HCT116 (cell line): ENCODE results near the gene NUP153. TPM values are rescaled to one million over a fixed set of nuclear protein-coding genes. Genes with fewer than 3 reads are reported as not detected.
"Not testable (repeated sequence)": the region's sequence is repeated elsewhere in the genome, so short reads cannot be mapped to it uniquely, and the experiment has no call there.

Experiments
- ATAC-seq: fragments of 200-7000 bp; cut with Tn5 transposase; 2 replicates; pipeline ENCODE4 v1.9.1; 2020; ENCODE audit warnings: mild to moderate bottlenecking, moderate library complexity
- BruUV-seq: library from RNA; stranded (reverse); fragments of 400-500 nt; replicated peaks from 2 replicates; lab custom pipeline; 2021; lab: Mats Ljungman, UMichigan
- CTCF ChIA-PET: fragments of 300-600 bp; sonication (Branson Sonifier 250); formaldehyde crosslinking; loops from one replicate; lab custom pipeline; 2021; ENCODE audit warnings: antibody characterized with exemption; lab: Charles Lee
- POLR2A ChIA-PET: fragments of 300-600, 350-600 bp; sonication (Branson Sonifier 250); formaldehyde crosslinking; loops from one replicate; lab custom pipeline; 2021; ENCODE audit warnings: antibody characterized with exemption; lab: Charles Lee
- RAD21 ChIA-PET, 2 experiments: fragments of 300-600 bp; sonication (Branson Sonifier 250); formaldehyde crosslinking; loops; one replicate each; lab custom pipeline; 2023; ENCODE audit warnings: low total read pairs in 2 of 2; ENCODE audit not compliant: uncharacterized antibody in 2 of 2, unreplicated experiment in 2 of 2, low non-redundant PET in 1 of 2; lab: Charles Lee
- DNase-seq: peaks from one replicate; pipeline ENCODE4 v3.0.0-alpha.2; 2010; ENCODE audit warnings: low read depth, low spot score
- H2AFZ ChIP-seq: fragments of 200-600 bp; shearing (Covaris generic), sonication (generic); 2 replicates; pipeline ENCODE4 v1.6.1; 2017; ENCODE audit warnings: low read depth, mixed run types, mixed read lengths, antibody characterized with exemption, low read length; ENCODE audit not compliant: poor library complexity, severe bottlenecking
- H3K27ac ChIP-seq: 2 replicates; pipeline ENCODE4 v1.5.1; 2012; ENCODE audit warnings: low read depth, low read length
- H3K27me3 ChIP-seq: fragments of 200-600 bp; sonication (generic); 2 replicates; pipeline ENCODE4 v1.6.1; 2016; ENCODE audit warnings: mixed run types, low read length, mixed read lengths; ENCODE audit not compliant: insufficient read depth
- H3K36me3 ChIP-seq, 2 experiments: fragments of 200-500 bp in 1 of 2; fragments of 200-600 bp in 1 of 2; sonication (Bioruptor generic) in 1 of 2; sonication (generic) in 1 of 2; 2 replicates each; pipeline versions ENCODE4 v1.5.1 to v1.6.1; 2014 to 2016; ENCODE audit warnings: low read length in 2 of 2, inconsistent platforms in 1 of 2, mixed read lengths in 1 of 2, mixed run types in 1 of 2; ENCODE audit not compliant: insufficient read depth in 2 of 2, control insufficient read depth in 1 of 2
- H3K4me1 ChIP-seq, 2 experiments: fragments of 200-600 bp in 1 of 2; sonication (generic) in 1 of 2; 2 replicates each; pipeline versions ENCODE4 v1.5.1 to v1.6.1; 2012 to 2017; ENCODE audit warnings: low read length in 2 of 2, inconsistent platforms in 1 of 2, mild to moderate bottlenecking in 1 of 2, mixed read lengths in 1 of 2, mixed run types in 1 of 2, moderate library complexity in 1 of 2; ENCODE audit not compliant: insufficient read depth in 2 of 2, control insufficient read depth in 1 of 2
- H3K4me2 ChIP-seq: fragments of 200-600 bp; sonication (generic); 2 replicates; pipeline ENCODE4 v1.6.1; 2017; ENCODE audit warnings: mixed run types, low read length, mixed read lengths
- H3K4me3 ChIP-seq, 2 experiments: fragments of 200-600 bp in 1 of 2; sonication (generic) in 1 of 2; replicated peaks in 1 of 2; 2 replicates each; pipeline ENCODE4 v1.5.1; 2011 to 2016; ENCODE audit warnings: low read length in 2 of 2, control low read depth in 1 of 2, low read depth in 1 of 2, mild to moderate bottlenecking in 1 of 2, mixed read lengths in 1 of 2, mixed run types in 1 of 2
- H3K79me2 ChIP-seq: fragments of 200-600 bp; sonication (generic); 2 replicates; pipeline ENCODE4 v1.6.1; 2017; ENCODE audit warnings: mild to moderate bottlenecking, mixed run types, low read length, moderate library complexity, mixed read lengths; ENCODE audit not compliant: insufficient read depth
- H3K9ac ChIP-seq: fragments of 200-600 bp; sonication (generic); 2 replicates; pipeline ENCODE4 v1.6.1; 2016; ENCODE audit warnings: low read length, mixed read lengths
- H3K9me2 ChIP-seq: fragments of 200-600 bp; sonication (generic), shearing (Covaris generic); 2 replicates; pipeline ENCODE4 v1.6.1; 2017; ENCODE audit warnings: mixed run types, mild to moderate bottlenecking, moderate library complexity; ENCODE audit not compliant: insufficient read depth
- H3K9me3 ChIP-seq, 2 experiments: fragments of 200-500 bp in 1 of 2; fragments of 200-600 bp in 1 of 2; sonication (Bioruptor generic) in 1 of 2; sonication (generic) in 1 of 2; 2 replicates each; pipeline ENCODE4 v1.6.1; 2014 to 2017; ENCODE audit warnings: low read length in 2 of 2, mixed read lengths in 2 of 2, inconsistent platforms in 1 of 2, low read depth in 1 of 2, mild to moderate bottlenecking in 1 of 2, mixed run types in 1 of 2, moderate library complexity in 1 of 2; ENCODE audit not compliant: control insufficient read depth in 1 of 2, insufficient read depth in 1 of 2
- H4K20me1 ChIP-seq: fragments of 200-600 bp; sonication (generic), shearing (Covaris generic); 2 replicates; pipeline ENCODE4 v1.6.1; 2017; ENCODE audit warnings: mixed run types, mild to moderate bottlenecking, moderate library complexity; ENCODE audit not compliant: insufficient read depth
- CBX3 ChIP-seq: IDR thresholded peaks from 2 replicates; pipeline ENCODE4 v1.6.1; 2012; ENCODE audit warnings: low read depth
- CTCF ChIP-seq, 3 experiments: fragments of 200-600 bp in 1 of 3; sonication (generic) in 1 of 3; IDR thresholded peaks in 2 of 3; conservative IDR thresholded peaks in 1 of 3; 2 replicates each; pipeline ENCODE4 v1.5.1; 2012 to 2017; ENCODE audit warnings: low read depth in 2 of 3, low read length in 2 of 3, antibody characterized with exemption in 1 of 3, borderline replicate concordance in 1 of 3, control low read depth in 1 of 3, mild to moderate bottlenecking in 1 of 3, mixed read lengths in 1 of 3, mixed run types in 1 of 3, moderate library complexity in 1 of 3; ENCODE audit not compliant: insufficient read depth in 1 of 3
- EGR1 ChIP-seq: IDR thresholded peaks from 2 replicates; pipeline ENCODE4 v1.6.1; 2012; ENCODE audit warnings: low read depth
- ELF1 ChIP-seq: IDR thresholded peaks from 2 replicates; pipeline ENCODE4 v1.6.1; 2012; ENCODE audit warnings: low read depth, borderline replicate concordance
- EZH2 ChIP-seq: fragments of 200-600 bp; sonication (generic); IDR thresholded peaks from 2 replicates; pipeline ENCODE4 v1.6.1; 2017; ENCODE audit warnings: antibody characterized with exemption, mixed run types
- RAD21 ChIP-seq: IDR thresholded peaks from 2 replicates; pipeline ENCODE4 v1.6.1; 2012; ENCODE audit warnings: low read depth, mild to moderate bottlenecking
- SP1 ChIP-seq: IDR thresholded peaks from 2 replicates; pipeline ENCODE4 v1.6.1; 2012; ENCODE audit warnings: low read depth
- intact Hi-C: fragments of 100-400 bp; cut with micrococcal nuclease; formaldehyde crosslinking; loops from 2 replicates; pipeline ENCODE4 v1.10.0; 2022
- total RNA-seq: library from RNA; stranded (reverse); gene quantifications from one replicate; pipeline ENCODE4 v1.2.1, GENCODE V29; 2021; ENCODE audit not compliant: unreplicated experiment

NUP153 gene
- total RNA-seq, 1 experiment from 2014 or later = 51.6 TPM

- H4K20me1 ChIP-seq, BruUV-seq, CTCF ChIA-PET, RAD21 ChIA-PET, H2AFZ ChIP-seq, H3K79me2 ChIP-seq, POLR2A ChIA-PET, H3K4me2 ChIP-seq, H3K27ac ChIP-seq, H3K9me3 ChIP-seq, ATAC-seq, H3K36me3 ChIP-seq, H3K9me2 ChIP-seq, H3K9ac ChIP-seq, H3K4me3 ChIP-seq, DNase-seq, H3K27me3 ChIP-seq: not testable (repeated sequence)
- intact Hi-C loops = loop anchor here (10.0 kb wide), 1 partner anchor 312 kb away; no protein-coding TSS in a partner anchor
- H3K4me1 ChIP-seq = peaks cover 9 to 21% of the 10 kb centered on the region in 2 experiments; a peak in 3 of 4 replicates
Observed at GRCh38 chr6:17586623-17587022, 120.1 kb downstream of the NUP153 start.

GRCh38 chr6:17585766-17586490 is 120.8 kb downstream of the NUP153 start:
- no TSS peak for BruUV-seq
- no peaks in the 10 kb centered on the region for H3K9me2 ChIP-seq
- no peaks in the 10 kb centered on the region for H3K9me3 ChIP-seq
- 0 out of 2 replicates have a peak overlapping the region, but pooled peaks have one; percentile 2 for H3K4me2 ChIP-seq
- ChIA-PET CTCF (interaction anchor here (0.7 to 1.3 kb wide), 11 partner anchors 14 to 487 kb away, joined by 3 to 10 read pairs (median 4); partner anchors contain the start of gene FAM8A1), POLR2A (no interaction called here), RAD21 (interaction anchor here in 1 of 2 experiments (0.6 kb wide), 1 partner anchor 229 kb away, joined by 3 read pairs; no protein-coding TSS in a partner anchor)
- no peaks in the 10 kb centered on the region for H4K20me1 ChIP-seq
- peaks cover 9 to 21% of the 10 kb centered on the region in 2 experiments; a peak in 3 of 4 replicates for H3K4me1 ChIP-seq
- no peak overlapping the region for H3K27ac ChIP-seq
- intact Hi-C loops = loop anchor here (2.0 to 10.0 kb wide), 3 partner anchors 219 to 311 kb away; no protein-coding TSS in a partner anchor
- ATAC-seq (peak; percentile 74), DNase-seq (peak; percentile 88)
- no peaks in the 10 kb centered on the region for H3K36me3 ChIP-seq
- H3K4me3 ChIP-seq = no peak overlapping the region
- H3K9ac ChIP-seq = no peak overlapping the region
- no peak overlapping the region for H2AFZ ChIP-seq
- H3K79me2 ChIP-seq = no peaks in the 10 kb centered on the region
- H3K27me3 ChIP-seq = no peaks in the 10 kb centered on the region
- TF ChIP-seq ELF1 (no peak), EZH2 (no peak), CBX3 (0 out of 2 replicates have a peak, but pooled peaks have one; percentile 48), CTCF (IDR thresholded peaks at IDR 0.05 in 2 of 3, conservative IDR thresholded peaks at IDR 0.05 in 1 of 3; ENCODE audit: borderline replicate concordance in 1 of 3, insufficient read depth in 1 of 3, low read depth in 2 of 3, low read length in 2 of 3) (peak; percentile 67 to 82 (median 73)), SP1 (0 out of 2 replicates have a peak, but pooled peaks have one; percentile 13), RAD21 (peak; percentile 56), EGR1 (no peak)
- TF ChIP-seq, all 23 proteins: peak for 4
